T-helper 2 cell treated with Interferon-gamma antibody and Interleukin-4, amounts not matched to agents 5 μg/mL and 100 μg/mL, for 36 hours (primary cell): Measurements from ENCODE around the gene RBFOX2.
"Not testable (repeated sequence)": the region's sequence is repeated elsewhere in the genome, so short reads cannot be mapped to it uniquely, and the experiment has no call there.

ENCODE experiments used
- DNase-seq: peaks from one replicate; pipeline ENCODE4 v3.0.0; 2021; ENCODE audit warnings: low spot score
- H3K27ac Mint-ChIP-seq: one replicate; pipeline ENCODE4 v1.8.0; 2021; ENCODE audit warnings: mild to moderate bottlenecking, mixed read lengths
- H3K27me3 Mint-ChIP-seq: one replicate; pipeline ENCODE4 v1.8.0; 2021; ENCODE audit warnings: low read depth, mixed read lengths
- H3K36me3 Mint-ChIP-seq: one replicate; pipeline ENCODE4 v1.8.0; 2021; ENCODE audit warnings: low read depth, mixed read lengths
- H3K4me1 Mint-ChIP-seq: one replicate; pipeline ENCODE4 v1.8.0; 2021; ENCODE audit warnings: low read depth, mixed read lengths
- H3K4me3 Mint-ChIP-seq: one replicate; pipeline ENCODE4 v1.8.0; 2022; ENCODE audit warnings: mild to moderate bottlenecking, moderate library complexity, mixed read lengths
- H3K9me3 Mint-ChIP-seq: one replicate; pipeline ENCODE4 v1.8.0; 2021; ENCODE audit warnings: mixed read lengths

Gene RBFOX2

DNA sequence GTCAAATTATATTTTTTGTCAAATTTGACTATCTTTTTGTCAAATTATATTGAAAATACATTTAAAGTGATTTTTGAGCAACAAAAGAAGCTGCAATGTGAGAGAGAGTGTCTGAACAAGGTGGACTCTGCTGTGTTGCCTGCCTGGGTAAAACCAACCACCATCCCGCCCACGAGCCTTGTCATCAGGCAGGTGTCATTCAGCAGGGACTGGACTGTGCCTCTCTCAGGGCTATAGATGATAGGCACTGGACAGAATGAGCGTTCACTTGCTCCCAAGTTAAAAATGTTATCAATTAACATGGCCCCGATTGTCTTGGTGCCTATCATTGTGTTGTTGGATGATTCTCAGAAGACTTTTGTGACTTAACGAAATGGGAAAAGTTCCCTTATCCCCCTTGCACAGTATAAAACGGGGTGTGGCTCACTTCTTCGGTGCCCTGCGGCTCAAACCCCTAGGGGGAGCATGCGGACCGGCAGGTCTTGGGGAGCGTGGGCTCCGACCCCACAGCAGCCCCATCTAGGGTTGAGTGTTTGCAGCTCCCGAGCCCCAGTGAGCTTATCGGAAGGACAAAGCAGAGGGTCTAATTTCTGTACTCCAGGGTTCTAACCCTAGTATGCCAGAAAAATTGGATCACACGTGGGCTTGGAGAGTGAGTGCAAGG is 309.3 kb downstream of the RBFOX2 start:
- H3K9me3 Mint-ChIP-seq, result no peaks in the 10 kb centered on the region
- H3K27me3 Mint-ChIP-seq, result peaks cover 2% of the 10 kb centered on the region
- H3K36me3 Mint-ChIP-seq, result no peaks in the 10 kb centered on the region
- H3K4me1 Mint-ChIP-seq, result no peaks in the 10 kb centered on the region
- no peak for DNase-seq
- no peak overlapping the region for H3K27ac Mint-ChIP-seq
- no peak overlapping the region for H3K4me3 Mint-ChIP-seq

DNA sequence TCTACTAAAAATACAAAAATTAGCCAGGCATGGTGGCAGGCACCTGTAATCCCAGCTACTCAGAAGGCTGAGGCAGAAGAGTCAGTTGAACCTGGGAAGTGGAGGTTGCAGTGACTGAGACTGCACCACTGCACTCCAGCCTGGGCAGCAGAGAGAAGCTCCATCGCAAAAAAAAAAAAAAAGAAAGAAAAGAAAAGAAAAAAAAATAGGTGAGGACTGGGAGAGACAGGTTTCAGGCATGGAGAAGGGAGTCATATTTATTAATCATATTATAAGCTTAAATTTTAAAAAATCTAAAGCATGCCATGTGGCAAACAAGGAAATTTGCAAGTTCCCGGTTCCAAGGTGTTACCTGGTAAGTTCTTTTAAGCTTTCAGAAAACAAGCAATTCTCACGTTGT is 311.1 kb downstream of the RBFOX2 start, which contains the start of gene APOL5:
Gene APOL5, plus strand, starts transcription at position 301 of the 400 bp plus-strand sequence. Its CDS starts 0 bp downstream, at position 301.
- Mint-ChIP-seq H3K4me1 (no peaks in the 10 kb centered on the region), H3K9me3 (peaks cover 7% of the 10 kb centered on the region), H3K27me3 (peaks cover 2% of the 10 kb centered on the region), H3K4me3 (no peak within 1 kb of the TSS), H3K27ac (no peak within 1 kb of the TSS), H3K36me3 (no peaks in the 10 kb centered on the region)
- DNase-seq, result no peak

DNA sequence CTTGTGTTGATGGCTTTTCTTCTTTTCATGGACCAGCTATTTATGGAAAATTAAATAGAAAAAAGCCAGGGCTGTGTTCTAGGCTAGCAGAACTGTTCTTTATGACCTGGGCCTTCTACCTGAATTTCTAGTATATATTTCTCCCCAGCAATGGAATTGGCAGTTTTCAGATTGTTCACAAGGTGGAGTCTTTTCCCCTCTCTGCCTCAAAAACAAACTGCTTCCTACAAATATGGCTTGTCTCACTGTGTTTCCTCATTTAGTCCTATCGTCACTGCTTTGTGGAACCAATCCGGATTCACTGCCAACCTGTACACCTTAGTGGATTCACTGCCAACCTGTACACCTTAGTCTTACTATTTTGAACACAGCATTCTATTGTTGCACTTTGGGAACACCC is 316.0 kb downstream of the RBFOX2 start:
- H3K36me3 Mint-ChIP-seq, result no peaks in the 10 kb centered on the region
- H3K9me3 Mint-ChIP-seq, result peaks cover 7% of the 10 kb centered on the region
- H3K27me3 Mint-ChIP-seq, result no peaks in the 10 kb centered on the region
- no peak for DNase-seq
- H3K4me3 Mint-ChIP-seq, result no peak overlapping the region
- no peak overlapping the region for H3K27ac Mint-ChIP-seq
- no peaks in the 10 kb centered on the region for H3K4me1 Mint-ChIP-seq

DNA sequence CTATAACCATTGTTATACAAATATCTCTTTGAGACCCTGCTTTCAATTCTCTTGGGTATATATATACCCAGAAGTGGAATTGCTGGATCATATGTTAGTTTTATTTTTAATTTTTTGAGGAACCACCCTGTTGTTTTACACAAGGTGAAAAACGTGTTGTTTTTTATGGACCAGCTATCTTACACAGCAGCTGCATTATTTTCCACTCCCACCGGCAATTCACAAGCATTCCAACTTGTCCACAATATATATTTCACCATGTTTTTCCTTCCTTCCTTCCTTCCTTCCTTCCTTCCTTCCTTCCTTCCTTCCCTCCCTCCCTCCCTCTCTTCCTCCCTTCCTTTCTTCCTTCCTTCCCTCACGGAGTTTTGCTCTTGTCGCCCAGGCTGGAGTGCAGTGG is 317.3 kb downstream of the RBFOX2 start:
- no peaks in the 10 kb centered on the region for H3K36me3 Mint-ChIP-seq
- DNase-seq, result no peak
- no peaks in the 10 kb centered on the region for H3K27me3 Mint-ChIP-seq
- H3K27ac Mint-ChIP-seq, result no peak overlapping the region
- H3K4me3 Mint-ChIP-seq, result no peak overlapping the region
- H3K4me1 Mint-ChIP-seq, result no peaks in the 10 kb centered on the region
- H3K9me3 Mint-ChIP-seq, result peaks cover 7% of the 10 kb centered on the region

DNA sequence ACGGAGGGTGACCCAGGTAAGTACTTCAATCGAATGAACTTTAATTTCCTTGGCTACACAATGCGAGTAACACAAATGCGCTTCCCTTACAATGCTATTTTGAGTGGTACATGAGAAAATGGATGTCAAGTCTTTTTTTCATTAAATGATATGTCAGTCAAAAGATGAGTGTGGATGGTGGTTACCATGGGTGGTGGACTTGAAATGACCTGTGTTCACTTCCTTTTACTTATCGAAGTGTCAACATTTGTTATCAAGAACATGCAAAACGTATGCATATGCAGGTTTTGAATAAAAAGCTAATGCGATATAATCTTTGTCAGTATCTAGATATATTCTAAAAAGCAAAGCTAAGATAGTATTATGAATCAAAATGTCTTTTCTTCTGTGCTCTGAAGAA is 319.7 kb downstream of the RBFOX2 start:
- no peaks in the 10 kb centered on the region for H3K4me1 Mint-ChIP-seq
- DNase-seq, result no peak
- no peak overlapping the region for H3K27ac Mint-ChIP-seq
- H3K9me3 Mint-ChIP-seq, result peaks cover 7% of the 10 kb centered on the region
- H3K36me3 Mint-ChIP-seq, result no peaks in the 10 kb centered on the region
- no peaks in the 10 kb centered on the region for H3K27me3 Mint-ChIP-seq
- no peak overlapping the region for H3K4me3 Mint-ChIP-seq

DNA sequence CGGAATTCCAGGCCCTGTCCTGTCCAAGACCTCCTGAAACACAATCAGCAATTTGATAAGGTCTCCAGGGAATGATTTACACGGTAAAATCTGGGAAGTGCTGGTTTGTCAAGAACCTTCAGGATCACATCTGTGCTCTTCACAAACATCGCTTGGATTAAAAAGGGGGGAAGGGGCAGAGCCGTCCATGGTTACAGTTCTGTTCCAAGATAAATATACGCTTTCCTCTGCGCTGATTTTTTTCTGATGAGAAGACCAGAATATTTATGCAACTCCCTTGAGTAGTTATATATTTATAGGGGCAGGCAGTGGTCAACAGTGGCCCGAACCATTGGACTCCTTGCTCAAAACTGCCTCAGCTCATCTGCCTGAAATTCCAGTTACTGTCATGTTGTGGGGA is 320.2 kb downstream of the RBFOX2 start:
- H3K36me3 Mint-ChIP-seq, result no peaks in the 10 kb centered on the region
- H3K9me3 Mint-ChIP-seq, result peaks cover 7% of the 10 kb centered on the region
- DNase-seq, result no peak
- H3K4me1 Mint-ChIP-seq, result no peaks in the 10 kb centered on the region
- no peaks in the 10 kb centered on the region for H3K27me3 Mint-ChIP-seq
- H3K27ac Mint-ChIP-seq, result no peak overlapping the region
- H3K4me3 Mint-ChIP-seq, result no peak overlapping the region

DNA sequence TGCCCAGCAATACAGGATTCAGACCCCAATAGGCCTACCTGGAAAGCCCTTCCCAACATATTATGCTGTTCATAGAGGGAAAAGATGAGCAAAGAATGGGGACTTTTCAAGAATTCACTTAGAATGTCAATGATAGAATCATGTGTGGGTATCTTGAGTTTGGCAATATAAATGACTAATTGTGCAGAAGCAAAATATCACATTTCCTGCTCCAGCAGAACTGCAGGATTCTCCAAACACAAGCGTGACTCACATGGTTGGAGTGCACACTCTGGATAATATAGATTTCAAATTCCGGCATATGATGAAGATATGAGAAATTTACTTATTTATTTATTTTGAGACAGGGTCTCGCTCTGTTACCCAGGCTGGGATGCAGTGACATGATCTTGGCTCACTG is 323.5 kb downstream of the RBFOX2 start:
- Mint-ChIP-seq H3K4me3 (no peak overlapping the region), H3K27ac (no peak overlapping the region), H3K4me1 (no peaks in the 10 kb centered on the region), H3K36me3 (no peaks in the 10 kb centered on the region), H3K9me3 (no peaks in the 10 kb centered on the region), H3K27me3 (no peaks in the 10 kb centered on the region)
- no peak for DNase-seq

DNA sequence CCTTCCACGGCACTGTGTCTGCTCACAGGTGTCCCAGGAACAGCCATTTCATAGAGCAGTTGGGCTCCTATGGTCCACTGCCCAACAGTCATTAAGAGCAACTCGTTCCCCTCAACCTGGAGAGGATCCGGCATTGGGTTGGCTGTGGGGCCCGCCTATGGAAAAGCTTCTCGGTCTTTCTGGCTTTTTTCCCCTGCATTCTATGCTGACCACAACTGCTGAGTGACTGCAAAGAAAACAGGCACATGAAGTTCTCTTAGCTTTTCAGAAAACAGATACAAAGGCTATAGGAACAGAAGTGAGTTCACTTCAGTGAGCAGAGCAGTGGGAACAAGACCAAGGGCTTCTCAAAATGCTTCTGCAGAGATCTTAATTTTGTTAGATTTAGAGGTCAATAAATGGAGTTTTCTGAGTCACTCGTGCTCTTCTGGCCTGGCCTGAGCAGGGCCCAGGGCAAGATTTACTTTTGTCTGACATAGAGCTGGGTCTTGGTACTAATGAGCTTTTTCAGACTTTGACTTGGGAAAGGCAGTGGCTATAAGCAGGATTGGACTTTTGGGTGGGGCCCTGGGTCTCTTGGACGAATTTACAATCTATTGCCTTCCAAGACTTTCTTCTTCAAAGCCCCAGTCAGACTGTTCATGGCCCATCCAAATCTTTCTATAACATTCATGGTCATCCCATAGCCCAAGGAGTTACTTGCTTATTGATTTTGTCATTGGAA is 324.6 kb downstream of the RBFOX2 start:
- Mint-ChIP-seq H3K4me1 (no peaks in the 10 kb centered on the region), H3K27me3 (no peaks in the 10 kb centered on the region), H3K36me3 (no peaks in the 10 kb centered on the region), H3K9me3 (no peaks in the 10 kb centered on the region), H3K4me3 (no peak overlapping the region), H3K27ac (no peak overlapping the region)
- DNase-seq, result no peak

DNA sequence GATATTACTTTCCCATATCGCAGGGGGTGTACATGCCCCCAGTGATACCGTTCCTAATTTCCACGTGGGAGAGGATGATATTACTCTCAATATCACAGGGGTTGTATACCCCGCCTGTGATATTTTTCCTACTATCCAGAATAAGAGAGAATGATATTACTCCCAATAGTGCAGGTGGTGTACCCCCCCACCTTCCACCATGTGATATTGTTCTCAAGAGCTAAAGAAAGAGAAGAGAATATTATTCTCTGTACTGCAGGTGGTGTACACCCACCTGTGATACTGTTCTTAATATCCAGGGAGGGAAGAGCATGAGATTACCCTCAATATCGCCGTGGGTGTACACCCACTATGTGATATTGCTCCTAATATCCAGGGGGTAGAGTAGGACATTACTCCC is 328.8 kb downstream of the RBFOX2 start:
- DNase-seq, H3K9me3 Mint-ChIP-seq, H3K27ac Mint-ChIP-seq, H3K4me1 Mint-ChIP-seq, H3K36me3 Mint-ChIP-seq, H3K27me3 Mint-ChIP-seq, H3K4me3 Mint-ChIP-seq: not testable (repeated sequence)

DNA sequence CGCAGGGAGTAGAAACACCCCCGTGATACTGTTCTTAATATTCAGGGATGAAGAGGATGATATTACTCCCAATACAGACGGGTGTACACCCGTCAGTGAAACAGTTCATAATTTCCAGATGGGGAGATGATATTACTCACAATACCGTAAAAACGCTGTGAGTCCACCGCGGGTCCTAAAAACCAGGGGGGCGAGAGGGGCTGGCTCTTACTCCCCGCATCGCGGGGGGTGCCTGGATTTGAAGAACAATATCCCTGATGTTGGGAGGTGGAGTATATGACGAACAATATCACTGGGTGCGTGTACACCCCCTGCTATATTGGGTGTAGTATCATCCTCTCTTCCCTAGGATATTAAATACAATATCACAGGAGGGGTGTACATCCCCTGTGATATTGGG is 331.5 kb downstream of the RBFOX2 start:
- no peak overlapping the region for H3K4me3 Mint-ChIP-seq
- H3K4me1 Mint-ChIP-seq, result no peaks in the 10 kb centered on the region
- no peak overlapping the region for H3K27ac Mint-ChIP-seq
- peak; percentile 58 for DNase-seq
- H3K9me3 Mint-ChIP-seq, result no peaks in the 10 kb centered on the region
- H3K36me3 Mint-ChIP-seq, result no peaks in the 10 kb centered on the region
- no peaks in the 10 kb centered on the region for H3K27me3 Mint-ChIP-seq

DNA sequence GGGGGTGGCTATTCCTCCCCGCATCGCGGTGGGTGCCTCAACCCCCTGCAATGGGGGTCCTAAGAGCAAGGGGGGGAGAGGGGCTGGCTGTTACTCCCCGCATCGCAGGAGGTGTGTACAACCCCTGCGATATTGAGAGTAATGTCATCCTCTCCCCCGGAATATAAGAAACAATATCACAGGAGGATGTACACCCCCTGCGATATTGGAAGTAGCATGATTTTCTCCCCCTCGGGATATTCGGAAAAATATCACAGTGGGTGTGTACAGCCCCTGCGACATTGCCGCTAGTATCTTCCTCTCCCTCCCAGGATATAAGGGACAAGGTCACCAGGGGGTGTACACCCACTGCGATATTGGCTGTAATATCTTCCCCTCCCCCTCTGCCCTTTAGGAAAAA is 333.4 kb downstream of the RBFOX2 start:
- Mint-ChIP-seq H3K9me3 (no peaks in the 10 kb centered on the region), H3K4me3 (no peak overlapping the region), H3K4me1 (no peaks in the 10 kb centered on the region), H3K27ac (no peak overlapping the region), H3K27me3 (no peaks in the 10 kb centered on the region), H3K36me3 (no peaks in the 10 kb centered on the region)
- no peak for DNase-seq

DNA sequence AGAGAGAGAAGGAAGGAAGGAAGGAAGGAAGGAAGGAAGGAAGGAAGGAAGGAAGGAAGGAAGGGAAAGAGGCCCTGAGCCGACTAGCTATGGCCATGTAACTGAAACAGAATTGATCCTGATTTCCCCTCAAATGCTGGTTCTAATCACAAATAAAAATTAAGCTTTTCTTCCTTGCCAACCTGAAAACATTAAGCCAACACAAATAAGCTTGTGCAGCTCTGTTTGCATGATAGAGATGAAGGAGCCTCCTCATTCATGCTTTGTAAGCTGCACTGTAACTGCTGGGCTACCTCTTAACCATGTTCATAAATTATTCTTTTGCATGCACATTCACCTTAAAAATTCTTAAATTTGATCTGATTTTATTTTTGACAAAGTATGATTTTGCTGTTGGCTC is 338.6 kb downstream of the RBFOX2 start:
- no peaks in the 10 kb centered on the region for H3K27me3 Mint-ChIP-seq
- H3K4me3 Mint-ChIP-seq, result no peak overlapping the region
- H3K4me1 Mint-ChIP-seq, result no peaks in the 10 kb centered on the region
- DNase-seq, result no peak
- H3K9me3 Mint-ChIP-seq, result no peaks in the 10 kb centered on the region
- no peaks in the 10 kb centered on the region for H3K36me3 Mint-ChIP-seq
- H3K27ac Mint-ChIP-seq, result no peak overlapping the region

DNA sequence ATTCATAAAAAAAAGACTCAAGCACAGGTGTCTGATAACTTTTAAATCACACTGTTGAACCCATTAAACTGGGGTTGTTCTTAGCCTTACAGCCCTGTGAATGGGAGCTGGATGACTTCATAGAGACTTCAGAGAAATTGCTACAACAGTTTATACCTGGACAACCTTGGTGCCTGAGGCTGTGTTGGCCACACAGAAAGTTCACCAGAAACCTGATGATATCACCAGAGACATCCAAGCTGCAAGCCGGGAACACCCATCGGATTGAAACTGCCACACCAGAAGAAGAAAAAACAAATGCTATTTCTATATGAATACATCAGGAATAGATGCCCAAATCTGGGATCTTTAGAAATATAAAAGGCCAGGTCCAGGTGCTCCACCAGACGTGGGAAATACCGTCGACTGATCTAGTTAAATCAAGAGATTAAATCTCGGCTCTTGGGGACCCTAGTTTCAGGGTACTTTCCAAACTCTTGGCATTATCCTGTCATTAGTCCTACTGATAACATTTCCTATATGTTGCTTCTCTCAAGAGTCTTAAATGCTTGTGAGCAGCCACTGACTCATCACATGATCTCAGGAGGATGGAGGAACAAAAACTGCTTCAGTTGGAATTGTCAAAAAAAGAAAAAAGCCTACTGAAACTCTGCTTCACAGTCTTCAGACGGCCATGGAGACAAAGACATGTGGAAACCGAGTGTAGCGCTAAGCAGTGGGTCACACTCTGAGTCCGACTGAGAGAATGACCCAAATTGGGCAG is 339.5 kb downstream of the RBFOX2 start:
- Mint-ChIP-seq H3K36me3 (no peaks in the 10 kb centered on the region), H3K27me3 (no peaks in the 10 kb centered on the region), H3K4me1 (no peaks in the 10 kb centered on the region), H3K9me3 (no peaks in the 10 kb centered on the region), H3K27ac (no peak overlapping the region), H3K4me3 (no peak overlapping the region)
- no peak for DNase-seq
